Frontal cortex (tissue), 4 donors: ENCODE measurements around the gene CHRNA5. TPM values are rescaled to one million over a fixed set of nuclear protein-coding genes. Genes with fewer than 3 reads are reported as not detected.
A peak's percentile ranks its signal among the peaks of the same experiment; 100 is the strongest.
"Not testable (repeated sequence)": the region's sequence is repeated elsewhere in the genome, so short reads cannot be mapped to it uniquely, and the experiment has no call there.

Experiments
- DNase-seq, 2 donors: peaks; one replicate each; pipeline ENCODE4 v3.0.0; 2012; ENCODE audit warnings: low spot score in 2 of 2
- FAIRE-seq: peaks from 2 replicates; lab custom pipeline; 2012; peaks lifted over from hg19 to GRCh38; lab: Jason Lieb, UNC
- total RNA-seq: library from RNA; depleted of rRNA; stranded (reverse); fragments of >200 nt; gene quantifications from one replicate; pipeline ENCODE4 v1.2.3, GENCODE V29; 2014
- donor health status: control.
- donor health status: control.
- donor health status: control.

The CHRNA5 gene
- total RNA-seq: 11.4 TPM

DNA sequence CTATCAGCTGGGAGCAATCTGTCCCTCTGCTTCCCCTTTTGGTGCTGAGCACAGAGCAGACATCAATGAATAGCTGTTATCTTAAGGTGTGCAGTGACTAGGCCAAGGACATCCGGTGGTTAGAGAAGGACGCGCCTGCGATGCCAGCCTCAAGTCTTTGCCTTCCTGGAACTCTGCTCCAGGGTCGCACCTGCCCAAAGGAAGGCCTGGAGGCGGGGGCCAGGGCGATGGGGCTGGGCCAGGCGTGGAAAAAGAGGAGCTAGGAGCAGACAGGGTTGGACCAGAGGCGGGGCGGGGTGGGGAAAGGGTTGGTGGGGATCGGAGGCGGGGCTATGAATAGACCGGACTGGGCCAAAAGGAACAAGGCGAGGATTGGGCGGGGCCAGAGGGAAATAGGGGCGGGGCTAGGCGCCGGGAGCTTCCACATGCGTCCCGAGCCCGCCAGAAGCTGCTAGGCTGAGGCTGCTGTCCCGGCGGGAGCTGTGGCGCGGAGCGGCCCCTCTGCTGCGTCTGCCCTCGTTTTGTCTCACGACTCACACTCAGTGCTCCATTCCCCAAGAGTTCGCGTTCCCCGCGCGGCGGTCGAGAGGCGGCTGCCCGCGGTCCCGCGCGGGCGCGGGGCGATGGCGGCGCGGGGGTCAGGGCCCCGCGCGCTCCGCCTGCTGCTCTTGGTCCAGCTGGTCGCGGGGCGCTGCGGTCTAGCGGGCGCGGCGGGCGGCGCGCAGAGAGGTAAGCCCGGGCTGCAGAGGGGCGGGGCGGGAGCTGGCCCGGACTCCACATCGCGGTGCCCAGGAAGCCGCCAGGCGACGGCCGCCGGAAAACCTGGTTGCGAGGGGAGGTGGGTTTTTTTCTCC, at the start of gene CHRNA5:
CHRNA5 (plus strand) TSS at position 424 of the 854 bp plus-strand sequence; CDS start at position 624, 200 bp downstream.
- FAIRE-seq: no peak
- DNase-seq: peak; percentile 26 to 54

DNA sequence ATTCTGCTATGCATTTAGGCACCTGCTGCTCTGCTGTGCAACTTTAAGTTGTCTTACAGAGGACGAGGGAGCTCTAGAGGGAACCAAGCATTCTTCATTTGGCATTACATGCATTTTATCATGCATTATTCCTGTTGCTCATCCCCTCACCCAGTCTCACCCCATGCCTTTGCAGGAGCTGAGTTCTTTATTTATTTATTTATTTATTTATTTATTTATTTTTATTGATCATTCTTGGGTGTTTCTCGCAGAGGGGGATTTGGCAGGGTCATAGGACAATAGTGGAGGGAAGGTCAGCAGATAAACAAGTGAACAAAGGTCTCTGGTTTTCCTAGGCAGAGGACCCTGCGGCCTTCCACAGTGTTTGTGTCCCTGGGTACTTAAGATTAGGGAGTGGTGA, 45.3 kb upstream of the CHRNA5 start:
- DNase-seq, FAIRE-seq: not testable (repeated sequence)

DNA sequence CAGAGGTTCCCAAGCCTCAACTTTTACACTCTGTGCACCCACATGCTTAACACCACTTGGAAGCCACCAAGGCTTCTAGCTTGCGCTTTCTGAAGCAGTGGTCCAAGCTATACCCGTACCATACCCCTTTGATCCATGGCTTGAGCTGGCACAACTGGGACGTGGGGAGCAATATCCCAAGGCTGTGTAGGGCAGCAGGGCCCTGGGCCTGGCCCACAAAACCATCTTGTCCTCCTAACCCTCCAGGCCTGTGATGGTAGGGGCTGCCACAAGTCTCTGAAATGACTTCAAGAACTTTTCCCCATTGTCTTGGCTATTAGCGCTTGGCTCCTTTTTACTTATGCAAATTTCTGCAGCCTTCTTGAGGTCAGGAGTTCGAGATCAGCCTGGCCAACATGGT, 41.1 kb upstream of the CHRNA5 start:
- FAIRE-seq: no peak
- DNase-seq: no peak

DNA sequence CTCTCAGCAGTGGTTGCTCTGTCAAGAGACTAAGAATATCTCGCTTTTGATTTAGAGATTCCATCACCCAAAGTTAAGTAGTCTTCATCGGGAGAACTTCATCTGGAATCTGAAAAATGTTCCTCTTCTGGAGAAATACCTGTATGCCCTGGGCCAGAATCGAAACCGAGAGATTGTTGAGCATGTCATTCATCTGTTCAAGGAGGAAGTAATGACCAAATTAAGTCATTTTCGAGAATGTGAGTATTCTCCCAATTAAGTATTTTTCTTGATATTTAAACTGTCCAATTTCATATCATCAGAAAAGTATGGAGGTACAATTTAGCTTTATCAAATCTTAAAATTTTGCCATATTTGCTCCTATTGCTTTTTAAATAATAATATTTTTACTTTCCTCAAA, 38.0 kb upstream of the CHRNA5 start:
- DNase-seq: no peak
- no peak for FAIRE-seq

DNA sequence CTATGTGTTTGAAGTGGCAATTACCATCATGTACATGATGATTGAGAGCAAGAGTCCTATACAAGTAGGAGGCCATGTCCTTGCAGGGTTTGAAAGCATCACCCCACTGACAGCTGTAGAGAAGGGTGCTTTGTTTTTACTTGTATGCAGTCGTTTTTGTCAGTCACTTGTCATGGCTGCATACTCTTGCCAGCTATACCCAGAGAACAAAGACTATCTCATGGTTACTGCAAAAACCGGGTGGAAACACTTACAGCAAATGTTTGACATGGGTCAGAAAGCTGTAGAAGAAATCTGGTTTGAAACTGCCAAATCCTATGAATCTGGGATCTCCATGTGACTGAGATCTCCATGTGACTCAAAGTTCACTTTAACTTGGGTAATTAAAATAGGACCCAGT, 32.0 kb upstream of the CHRNA5 start:
- FAIRE-seq: no peak
- no peak for DNase-seq

DNA sequence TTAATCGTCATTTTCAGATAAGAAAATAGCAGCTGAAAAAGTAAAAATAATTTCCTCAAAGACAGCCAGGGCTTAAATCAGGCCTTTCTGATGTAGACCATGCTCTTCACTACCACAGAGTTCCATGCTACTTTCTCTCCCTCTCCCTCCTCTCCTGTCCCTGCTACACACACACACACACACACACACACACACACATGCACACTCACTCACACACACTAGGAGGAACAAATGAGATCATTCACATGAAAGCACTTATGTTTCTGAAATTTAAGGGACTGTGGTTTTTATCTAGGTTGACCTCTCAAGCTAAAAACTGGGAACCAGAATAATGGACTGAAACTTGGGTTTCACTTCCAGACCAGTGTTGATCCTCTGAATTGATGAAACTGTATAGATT, 29.2 kb upstream of the CHRNA5 start:
- FAIRE-seq (no peak), DNase-seq (no peak)

DNA sequence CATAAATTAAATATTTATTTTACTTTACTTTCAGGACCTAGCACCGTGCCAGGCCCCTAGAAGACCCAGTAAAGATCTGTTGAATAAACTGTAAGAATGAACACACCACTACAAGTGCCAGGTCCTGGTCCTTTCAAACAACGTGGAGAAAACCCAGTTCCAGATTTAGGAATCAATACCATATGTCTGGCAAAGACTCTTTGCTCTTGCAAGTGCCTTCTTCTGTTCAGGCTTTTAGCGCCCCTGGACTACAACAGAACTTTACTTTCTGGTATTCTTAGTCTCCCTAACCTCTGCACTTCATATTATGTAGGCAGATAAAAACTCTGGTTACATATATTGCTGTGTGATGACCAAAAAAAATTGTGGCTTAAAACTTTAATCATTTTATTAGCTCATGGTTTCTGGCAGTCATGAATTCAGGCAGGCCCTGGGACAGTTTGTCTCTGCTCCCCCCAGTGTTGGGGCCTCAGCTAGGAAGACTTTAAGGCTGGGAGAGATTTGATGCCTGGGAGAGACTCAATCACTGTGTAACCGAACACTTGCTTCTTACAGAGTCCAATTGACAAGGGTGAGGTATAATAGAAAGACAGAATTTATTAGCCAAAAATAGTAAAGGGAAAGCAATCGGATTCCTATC, 27.9 kb upstream of the CHRNA5 start:
- DNase-seq (no peak), FAIRE-seq (no peak)

DNA sequence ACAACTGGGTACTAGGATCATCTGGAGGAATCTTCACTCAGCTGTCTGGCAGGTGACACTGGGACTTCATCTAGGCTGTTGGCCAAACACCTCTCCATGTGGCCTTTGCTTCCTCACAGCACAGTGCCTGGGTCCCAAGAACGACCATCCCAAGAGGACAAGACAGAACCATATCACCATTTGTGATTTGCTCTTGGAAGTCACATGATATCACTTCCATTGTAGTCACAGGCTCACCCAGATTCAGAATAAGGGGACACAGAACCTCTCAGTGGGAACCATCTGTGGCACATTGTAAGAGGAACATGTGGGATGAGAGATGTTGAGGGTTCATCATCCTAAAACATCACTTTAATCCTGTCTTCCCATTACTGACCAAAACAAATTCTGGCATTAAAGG, 27.0 kb upstream of the CHRNA5 start:
- DNase-seq (no peak), FAIRE-seq (no peak)

DNA sequence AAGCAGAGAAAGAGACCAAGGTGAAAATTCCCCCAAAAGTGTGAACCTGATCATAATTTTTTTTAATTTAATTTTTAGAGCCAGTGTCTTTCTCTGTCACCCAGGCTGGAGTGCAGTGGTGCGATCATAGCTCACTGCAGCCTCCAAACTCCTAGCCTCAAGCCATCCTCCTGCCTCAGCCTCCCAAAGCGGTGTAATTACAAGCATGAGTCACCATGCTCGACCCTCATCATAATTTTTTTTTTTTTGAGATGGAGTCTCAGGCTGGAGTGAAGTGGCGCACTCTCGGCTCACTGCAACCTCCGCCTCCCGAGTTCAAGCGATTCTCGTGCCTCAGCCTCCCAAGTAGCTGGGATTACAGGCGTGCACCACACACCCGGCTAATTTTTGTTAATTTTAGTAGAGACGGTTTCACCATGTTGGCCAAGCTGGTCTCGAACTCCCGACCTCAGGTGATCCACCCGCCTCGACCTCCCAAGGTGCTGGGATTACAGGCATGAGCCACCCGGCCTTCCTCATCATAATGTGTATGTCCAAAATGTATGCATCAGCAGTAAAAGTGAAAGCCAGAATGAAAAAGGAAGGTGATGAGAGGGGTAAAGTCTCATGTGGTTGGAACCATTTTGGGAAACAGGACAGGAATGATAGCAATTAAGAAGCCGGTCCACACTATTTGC, 25.7 kb upstream of the CHRNA5 start:
- not testable (repeated sequence) for DNase-seq, FAIRE-seq

DNA sequence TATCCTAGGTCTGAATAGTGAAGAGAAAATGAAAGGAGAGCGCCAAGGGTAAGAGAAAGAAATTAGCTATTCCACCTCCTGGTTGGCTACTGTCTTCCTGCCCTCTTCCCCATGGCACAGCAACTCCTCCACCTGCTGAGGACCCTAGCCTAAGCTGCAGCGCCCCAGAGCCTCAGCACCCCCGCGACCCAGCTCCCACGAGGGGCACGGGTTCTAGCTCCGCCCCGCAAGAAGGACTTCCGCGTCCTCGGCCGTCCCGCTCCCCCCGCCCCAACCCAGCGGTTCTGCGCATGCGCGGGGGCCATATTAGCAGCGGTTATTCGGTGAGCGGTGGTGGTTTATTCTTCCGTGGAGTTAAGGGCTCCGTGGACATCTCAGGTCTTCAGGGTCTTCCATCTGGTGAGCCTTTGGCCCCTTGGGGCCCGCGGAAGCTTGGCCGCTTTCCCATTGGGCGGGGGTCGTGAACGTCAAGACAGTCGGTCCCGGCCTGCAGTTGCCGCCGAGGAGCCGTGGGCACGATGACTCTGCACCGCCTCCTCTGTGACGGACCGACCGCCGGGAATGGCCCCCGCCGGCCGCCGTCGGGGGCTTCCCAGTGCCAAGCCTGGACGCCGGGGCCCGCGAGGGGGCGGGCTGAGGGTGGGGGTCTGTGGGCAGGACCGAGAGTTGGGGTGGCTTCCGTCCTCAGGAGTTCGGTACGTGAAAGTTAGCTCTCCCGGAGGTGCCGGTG, 25.0 kb upstream of the CHRNA5 start, which contains the start of gene PSMA4:
PSMA4 (plus strand) TSS at position 304 of the 730 bp plus-strand sequence. CDS start 1,484 bp downstream, outside the sequence.
- FAIRE-seq: no peak
- peak; percentile 80 to 86 for DNase-seq

DNA sequence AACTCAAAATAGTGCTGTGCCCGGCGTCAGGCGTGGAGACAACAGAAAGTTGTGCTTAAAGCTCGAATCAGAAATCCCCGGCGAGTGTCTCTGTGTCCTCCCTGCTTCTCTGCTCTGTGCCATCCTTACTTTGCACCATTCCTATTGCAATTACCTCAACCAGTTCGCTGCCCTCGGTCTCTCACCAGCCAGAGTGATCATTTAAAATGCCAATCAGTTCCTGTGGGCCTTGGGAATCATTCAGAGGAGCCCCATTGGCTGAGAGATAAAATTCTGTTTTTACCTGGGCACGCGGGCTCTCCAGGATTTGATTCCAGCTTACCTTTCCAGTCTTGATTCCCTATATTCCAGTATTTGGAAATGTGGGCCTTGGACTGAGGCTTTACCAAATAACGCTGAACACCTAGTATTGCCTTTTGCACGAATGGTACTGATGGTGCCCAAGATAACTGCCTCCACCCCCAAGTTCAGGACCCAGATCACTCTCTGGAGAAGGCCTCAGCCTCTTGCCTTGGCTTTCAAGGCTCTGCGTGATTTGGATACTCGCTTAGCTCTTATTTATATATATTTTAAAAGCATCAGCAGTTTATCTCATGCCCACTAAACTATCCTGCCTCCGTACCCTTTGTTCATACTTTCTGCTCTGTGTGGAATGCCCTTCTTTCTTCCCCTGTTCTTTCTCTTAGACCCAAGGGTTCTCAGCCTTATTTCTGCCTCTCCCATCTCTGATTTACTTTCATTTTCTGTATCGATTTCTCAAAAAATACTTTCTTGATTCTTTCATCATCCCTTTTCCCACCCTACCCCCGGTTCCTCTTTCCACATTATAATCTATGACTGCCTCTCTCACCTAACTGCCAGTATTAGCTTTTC, 24.2 kb upstream of the CHRNA5 start:
- FAIRE-seq (no peak), DNase-seq (no peak)

DNA sequence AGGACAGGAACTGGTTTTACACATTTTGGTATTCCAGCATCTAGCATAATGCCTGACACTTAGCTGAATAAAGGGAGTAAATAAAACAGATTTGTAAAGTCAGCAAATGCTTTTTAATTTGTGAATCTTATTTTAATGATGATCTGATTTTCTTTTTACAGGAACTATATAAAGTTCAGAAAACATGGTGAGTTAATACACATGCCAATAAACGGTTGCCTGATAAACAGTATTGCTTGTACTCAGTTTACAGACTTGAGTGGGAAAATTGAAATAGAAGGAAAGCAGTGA, 23.6 kb upstream of the CHRNA5 start:
- no peak for FAIRE-seq

DNA sequence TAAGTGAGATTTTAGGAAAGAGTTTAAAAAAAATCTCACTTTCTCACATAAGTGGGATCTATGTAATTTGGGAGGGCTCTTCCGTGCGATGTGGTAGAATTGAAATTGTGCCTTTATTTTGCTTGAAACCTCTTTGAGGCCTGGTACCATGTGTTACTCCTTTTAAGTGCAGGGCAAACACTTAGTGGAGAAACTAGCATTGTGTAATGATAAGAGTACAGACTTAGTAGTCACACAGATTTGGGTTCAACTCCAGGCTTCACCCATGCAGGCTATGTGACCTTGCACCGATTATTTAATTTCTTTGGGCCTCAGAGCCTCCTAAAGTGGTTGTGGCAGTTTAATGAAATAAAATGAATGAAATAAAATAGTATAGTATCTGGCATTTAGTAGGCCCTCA, 22.7 kb upstream of the CHRNA5 start:
- FAIRE-seq (no peak), DNase-seq (no peak)

More for the DNA sequence above, 23.6 kb upstream of the CHRNA5 start:
- no peak for DNase-seq

DNA sequence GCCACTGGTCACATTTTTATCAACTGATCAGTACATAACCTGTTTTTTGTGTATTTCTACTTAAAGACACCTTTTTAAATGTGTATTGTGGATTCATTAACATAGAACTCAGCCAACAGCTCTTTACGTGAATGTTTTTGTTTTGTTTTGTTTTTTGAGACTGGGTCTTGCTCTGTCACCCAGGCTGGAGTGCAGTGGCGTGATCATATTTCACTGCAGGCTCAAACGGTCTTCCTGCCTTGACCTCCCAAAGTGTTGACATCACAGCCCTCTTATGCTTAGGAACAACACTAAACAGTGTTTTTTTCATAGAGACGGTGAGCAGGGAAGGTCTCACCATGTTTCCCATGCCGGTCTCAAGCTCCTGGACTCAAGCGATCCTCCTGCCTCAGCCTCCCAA, 15.1 kb upstream of the CHRNA5 start:
- FAIRE-seq (no peak), DNase-seq (no peak)

DNA sequence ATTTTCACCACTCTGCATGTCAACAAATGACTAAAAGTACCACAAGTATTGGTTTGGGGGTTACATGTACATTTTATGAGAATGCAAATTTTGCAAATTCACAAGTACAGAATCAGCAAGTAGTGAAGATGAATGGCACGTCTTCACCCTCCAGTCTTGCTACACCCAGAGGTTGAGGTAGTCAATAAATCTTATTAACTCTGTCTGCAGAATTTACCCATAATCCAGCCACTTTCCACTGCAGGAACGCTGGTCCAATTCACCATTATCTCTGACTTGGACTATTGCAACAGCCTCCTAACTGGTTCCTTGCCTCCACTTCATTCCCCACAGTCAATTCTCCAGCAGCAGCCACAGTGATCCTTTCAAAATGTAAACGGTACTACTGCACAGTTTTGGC, 14.5 kb upstream of the CHRNA5 start:
- no peak for FAIRE-seq
- no peak for DNase-seq

DNA sequence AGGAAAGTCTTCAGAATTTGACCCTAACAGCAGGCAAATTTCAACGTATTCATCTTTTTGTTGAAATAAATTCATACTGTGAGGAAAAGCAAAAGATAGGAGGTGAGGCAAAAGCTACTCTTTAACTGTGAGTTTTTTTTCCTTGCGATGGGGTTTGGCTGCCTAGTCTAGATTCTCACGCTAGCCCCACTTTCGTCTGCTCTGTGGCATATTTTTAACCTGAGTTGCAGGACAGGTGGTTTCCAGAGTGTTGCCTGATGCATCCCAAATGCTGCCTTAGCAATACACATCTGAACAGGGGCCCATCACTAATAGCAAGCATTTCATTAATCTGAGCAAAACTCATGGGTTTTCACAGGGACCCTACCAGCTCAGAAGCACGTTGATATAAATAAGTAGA, 13.4 kb upstream of the CHRNA5 start:
- DNase-seq (no peak), FAIRE-seq (no peak)

DNA sequence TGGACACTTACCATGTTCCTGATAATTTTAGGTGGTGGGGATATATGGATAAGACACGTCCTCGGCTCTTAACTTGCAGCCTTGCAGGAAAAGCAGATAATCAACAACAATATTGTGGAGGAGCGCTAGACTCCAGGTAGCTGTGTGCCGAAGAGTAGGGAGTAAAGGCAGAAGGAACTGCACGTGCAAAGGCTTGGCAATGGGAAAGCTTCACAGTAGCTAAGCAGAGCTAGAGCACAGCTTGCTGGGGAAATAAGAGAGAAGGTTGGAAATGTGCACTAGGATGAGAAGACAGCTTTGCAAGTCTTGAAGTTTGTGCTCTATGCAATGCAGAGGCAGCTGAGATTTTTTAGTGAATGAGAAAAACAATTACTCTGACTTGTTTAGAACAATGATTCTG, 12.7 kb upstream of the CHRNA5 start:
- no peak for DNase-seq
- FAIRE-seq: no peak

DNA sequence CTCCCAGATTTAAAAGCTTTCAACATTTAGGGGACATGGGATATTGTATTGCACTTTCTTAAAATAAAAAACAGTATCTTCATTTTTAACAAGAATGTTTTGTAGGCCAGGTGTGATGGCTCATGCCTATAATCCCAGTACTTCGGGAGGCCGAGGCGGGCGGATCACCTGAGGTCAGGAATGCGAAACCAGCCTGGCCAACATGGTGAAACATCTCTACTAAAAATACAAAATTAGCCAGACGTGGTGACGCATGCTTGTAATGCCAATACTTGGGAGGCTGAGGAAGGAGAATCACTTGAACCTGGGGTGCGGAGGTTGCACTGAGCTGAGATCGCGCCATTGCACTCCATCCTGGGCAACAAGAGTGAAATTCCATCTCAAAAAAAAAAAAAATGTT, 5.1 kb upstream of the CHRNA5 start:
- not testable (repeated sequence) for FAIRE-seq, DNase-seq

DNA sequence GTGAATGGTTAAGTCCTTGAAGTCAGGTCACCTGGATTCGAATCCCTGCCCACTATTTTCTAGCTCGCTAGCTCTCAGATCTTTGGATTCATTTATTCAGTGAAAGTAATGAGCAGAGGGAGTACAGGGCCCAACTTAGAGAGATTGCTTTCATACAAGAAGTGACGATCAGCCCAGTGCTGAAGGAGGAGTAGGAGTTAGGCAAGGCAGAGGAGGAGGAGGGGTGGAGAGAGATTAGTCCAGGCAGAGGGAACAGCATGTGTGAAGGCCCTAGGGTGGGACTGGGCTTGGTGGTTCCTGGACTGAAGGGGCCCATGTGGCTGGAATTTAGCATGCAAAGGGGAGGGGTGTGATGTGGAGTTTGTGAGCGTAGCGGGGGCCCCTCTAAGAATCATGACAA, 3.8 kb upstream of the CHRNA5 start:
- FAIRE-seq: no peak
- DNase-seq: no peak
